OCI-LY1 (cell line): ENCODE data around the gene SNTN.

ENCODE experiments used
- H2AFZ ChIP-seq: fragments of 200-600 bp; sonication (generic), shearing (Covaris generic); 2 replicates; pipeline ENCODE4 v1.6.0; 2014; ENCODE audit warnings: antibody characterized with exemption, mild to moderate bottlenecking, low read length
- H3F3A ChIP-seq: fragments of 200-600 bp; sonication (generic), shearing (Covaris generic); 2 replicates; pipeline ENCODE4 v1.6.0; 2014; ENCODE audit warnings: mild to moderate bottlenecking, antibody characterized with exemption, low read length, moderate library complexity; ENCODE audit not compliant: insufficient read depth
- H3K27ac ChIP-seq: fragments of 200-600 bp; sonication (generic); 2 replicates; pipeline ENCODE4 v1.5.1; 2014; ENCODE audit warnings: low read length, mixed run types, mild to moderate bottlenecking, low read depth; ENCODE audit not compliant: poor library complexity, severe bottlenecking
- H3K27me3 ChIP-seq: fragments of 200-600 bp; sonication (generic); 2 replicates; pipeline ENCODE4 v1.6.0; 2014; ENCODE audit warnings: antibody characterized with exemption, mild to moderate bottlenecking, low read length, moderate library complexity; ENCODE audit not compliant: insufficient read depth
- H3K36me3 ChIP-seq: fragments of 200-600 bp; sonication (generic); 2 replicates; pipeline ENCODE4 v1.6.1; 2014; ENCODE audit warnings: mild to moderate bottlenecking, antibody characterized with exemption, low read length, moderate library complexity, mixed read lengths; ENCODE audit not compliant: insufficient read depth
- H3K4me1 ChIP-seq: fragments of 200-600 bp; sonication (generic); 2 replicates; pipeline ENCODE4 v1.5.1; 2014; ENCODE audit warnings: mild to moderate bottlenecking, low read length, moderate library complexity; ENCODE audit not compliant: insufficient read depth, severe bottlenecking
- H3K4me2 ChIP-seq: fragments of 200-600 bp; sonication (generic), shearing (Covaris generic); 2 replicates; pipeline ENCODE4 v1.6.1; 2014; ENCODE audit warnings: low read length
- H3K4me3 ChIP-seq: fragments of 200-600 bp; sonication (generic); 2 replicates; pipeline ENCODE4 v1.5.1; 2014; ENCODE audit warnings: low read length, low read depth, mild to moderate bottlenecking, mixed read lengths; ENCODE audit not compliant: poor library complexity, severe bottlenecking
- H3K79me2 ChIP-seq: fragments of 200-600 bp; shearing (Covaris generic); 2 replicates; pipeline ENCODE4 v1.6.1; 2016; ENCODE audit warnings: mixed run types, low read length, mixed read lengths; ENCODE audit not compliant: insufficient read depth
- H3K9ac ChIP-seq: fragments of 200-600 bp; sonication (generic), shearing (Covaris generic); 2 replicates; pipeline ENCODE4 v1.6.1; 2014; ENCODE audit warnings: mild to moderate bottlenecking, low read length, mixed read lengths
- H3K9me2 ChIP-seq: fragments of 200-600 bp; sonication (generic), shearing (Covaris generic); 2 replicates; pipeline ENCODE4 v1.6.1; 2014; ENCODE audit warnings: low read depth, mild to moderate bottlenecking, low read length, mixed read lengths
- H3K9me3 ChIP-seq: fragments of 200-600 bp; shearing (Covaris generic); 2 replicates; pipeline ENCODE4 v1.6.1; 2014; ENCODE audit warnings: low read length, mixed read lengths
- H4K20me1 ChIP-seq: fragments of 200-600 bp; sonication (generic), shearing (Covaris generic); 2 replicates; pipeline ENCODE4 v1.6.0; 2016; ENCODE audit warnings: mild to moderate bottlenecking, low read length; ENCODE audit not compliant: insufficient read depth
- EZH2 ChIP-seq: fragments of 200-600 bp; sonication (generic), shearing (Covaris generic); IDR thresholded peaks from 2 replicates; pipeline ENCODE4 v1.8.0; 2017; ENCODE audit warnings: borderline replicate concordance, mixed run types, mild to moderate bottlenecking, antibody characterized with exemption, low read length, moderate library complexity, mixed read lengths
- TF ChIP-seq, protein P1 (sequence below): fragments of 200-600 bp; sonication (generic), shearing (Covaris generic); IDR thresholded peaks from 2 replicates; pipeline ENCODE4 v1.5.1; 2017; ENCODE audit warnings: mild to moderate bottlenecking, antibody characterized with exemption, low read length, moderate library complexity, mixed read lengths

Gene SNTN

DNA sequence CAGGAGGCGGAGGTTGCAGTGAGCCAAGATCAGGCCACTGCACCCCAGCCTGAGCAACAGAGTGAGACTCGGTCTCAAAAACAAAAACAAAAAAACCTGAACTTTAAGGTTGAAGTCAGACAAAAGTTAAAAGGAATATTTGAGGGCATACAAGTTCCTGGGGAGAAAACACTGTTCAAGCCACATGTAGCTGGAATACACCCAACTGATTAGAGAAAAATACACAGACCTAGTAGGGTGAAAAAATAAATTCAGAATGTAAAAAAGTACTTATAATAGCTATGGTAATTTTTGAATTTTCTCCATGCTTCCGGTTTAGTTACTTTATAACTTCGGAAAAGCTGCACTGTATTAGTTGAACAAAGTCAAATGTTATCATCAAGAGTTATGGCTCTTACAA is 42.6 kb upstream of the SNTN start:
- TF ChIP-seq EZH2, result no peak
- TF ChIP-seq, protein P1, sequence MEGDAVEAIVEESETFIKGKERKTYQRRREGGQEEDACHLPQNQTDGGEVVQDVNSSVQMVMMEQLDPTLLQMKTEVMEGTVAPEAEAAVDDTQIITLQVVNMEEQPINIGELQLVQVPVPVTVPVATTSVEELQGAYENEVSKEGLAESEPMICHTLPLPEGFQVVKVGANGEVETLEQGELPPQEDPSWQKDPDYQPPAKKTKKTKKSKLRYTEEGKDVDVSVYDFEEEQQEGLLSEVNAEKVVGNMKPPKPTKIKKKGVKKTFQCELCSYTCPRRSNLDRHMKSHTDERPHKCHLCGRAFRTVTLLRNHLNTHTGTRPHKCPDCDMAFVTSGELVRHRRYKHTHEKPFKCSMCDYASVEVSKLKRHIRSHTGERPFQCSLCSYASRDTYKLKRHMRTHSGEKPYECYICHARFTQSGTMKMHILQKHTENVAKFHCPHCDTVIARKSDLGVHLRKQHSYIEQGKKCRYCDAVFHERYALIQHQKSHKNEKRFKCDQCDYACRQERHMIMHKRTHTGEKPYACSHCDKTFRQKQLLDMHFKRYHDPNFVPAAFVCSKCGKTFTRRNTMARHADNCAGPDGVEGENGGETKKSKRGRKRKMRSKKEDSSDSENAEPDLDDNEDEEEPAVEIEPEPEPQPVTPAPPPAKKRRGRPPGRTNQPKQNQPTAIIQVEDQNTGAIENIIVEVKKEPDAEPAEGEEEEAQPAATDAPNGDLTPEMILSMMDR, result no peak
- H3K27ac ChIP-seq, result no peak overlapping the region

DNA sequence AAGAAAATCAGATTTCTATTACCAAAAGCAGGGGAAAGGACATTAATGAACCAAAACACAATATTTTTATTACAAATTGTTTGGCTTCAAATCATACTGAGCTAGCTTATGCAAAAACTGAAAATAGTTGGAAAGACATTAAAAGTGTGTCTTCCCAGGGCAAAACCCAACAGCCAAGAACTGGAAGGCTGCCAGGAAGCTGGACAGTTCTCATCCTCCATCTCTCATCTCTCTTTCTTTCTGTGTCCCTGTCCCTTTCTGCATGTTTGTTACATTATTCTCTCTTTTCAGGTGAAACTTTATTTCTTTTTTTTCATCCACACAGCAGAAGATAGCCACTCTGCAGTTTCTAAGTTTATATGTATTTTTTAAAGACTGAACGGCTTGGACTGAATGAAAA is 41.1 kb upstream of the SNTN start:
- no peak overlapping the region for H2AFZ ChIP-seq
- no peaks in the 10 kb centered on the region for H3K36me3 ChIP-seq
- no peaks in the 10 kb centered on the region for H3K4me1 ChIP-seq
- H4K20me1 ChIP-seq, result no peaks in the 10 kb centered on the region
- H3K27me3 ChIP-seq, result no peaks in the 10 kb centered on the region
- H3K4me3 ChIP-seq, result no peak overlapping the region
- no peaks in the 10 kb centered on the region for H3K9me2 ChIP-seq
- H3K27ac ChIP-seq, result no peak overlapping the region
- TF ChIP-seq, protein P1, result no peak
- no peak for TF ChIP-seq EZH2
- H3K4me2 ChIP-seq, result no peak overlapping the region
- no peaks in the 10 kb centered on the region for H3K79me2 ChIP-seq
- no peaks in the 10 kb centered on the region for H3K9me3 ChIP-seq
- no peaks in the 10 kb centered on the region for H3F3A ChIP-seq
- H3K9ac ChIP-seq, result no peak overlapping the region

More for the DNA sequence above, 42.6 kb upstream of the SNTN start:
- H2AFZ ChIP-seq, result no peak overlapping the region
- H3K9me3 ChIP-seq, result no peaks in the 10 kb centered on the region
- no peaks in the 10 kb centered on the region for H3K27me3 ChIP-seq
- H4K20me1 ChIP-seq, result no peaks in the 10 kb centered on the region
- no peaks in the 10 kb centered on the region for H3K79me2 ChIP-seq
- no peak overlapping the region for H3K9ac ChIP-seq
- no peaks in the 10 kb centered on the region for H3K36me3 ChIP-seq
- H3K4me3 ChIP-seq, result no peak overlapping the region
- no peak overlapping the region for H3K4me2 ChIP-seq
- H3K4me1 ChIP-seq, result no peaks in the 10 kb centered on the region
- no peaks in the 10 kb centered on the region for H3K9me2 ChIP-seq
- no peaks in the 10 kb centered on the region for H3F3A ChIP-seq

- Histone ChIP-seq H4K20me1 (no peaks in the 10 kb centered on the region), H3K79me2 (no peaks in the 10 kb centered on the region), H3K4me1 (no peaks in the 10 kb centered on the region), H3K4me2 (no peak overlapping the region), H2AFZ (no peak overlapping the region), H3K27me3 (no peaks in the 10 kb centered on the region), H3K36me3 (no peaks in the 10 kb centered on the region), H3K9me2 (no peaks in the 10 kb centered on the region), H3F3A (no peaks in the 10 kb centered on the region), H3K4me3 (no peak overlapping the region), H3K9me3 (no peaks in the 10 kb centered on the region), H3K27ac (no peak overlapping the region), H3K9ac (no peak overlapping the region)
- no peak for TF ChIP-seq EZH2
Measured at GRCh38 chr3:63613561-63613960, 38.9 kb upstream of the SNTN start.

GRCh38 chr3:63617391-63617790 is 35.1 kb upstream of the SNTN start:
- Histone ChIP-seq H3K27ac (no peak overlapping the region), H3K4me3 (no peak overlapping the region), H3K27me3 (no peaks in the 10 kb centered on the region), H3K9me2 (no peaks in the 10 kb centered on the region), H3K4me1 (no peaks in the 10 kb centered on the region), H3F3A (no peaks in the 10 kb centered on the region), H3K9ac (no peak overlapping the region), H3K4me2 (no peak overlapping the region), H3K9me3 (no peaks in the 10 kb centered on the region), H2AFZ (no peak overlapping the region), H3K36me3 (no peaks in the 10 kb centered on the region), H3K79me2 (no peaks in the 10 kb centered on the region), H4K20me1 (no peaks in the 10 kb centered on the region)
- TF ChIP-seq EZH2, result no peak
- TF ChIP-seq, protein P1, result no peak
